K562 (cell line): ENCODE results near the gene SLC43A1. TPM values are rescaled to one million over a fixed set of nuclear protein-coding genes. Genes with fewer than 3 reads are reported as not detected.
A peak's percentile ranks its signal among the peaks of the same experiment; 100 is the strongest.

Source experiments
- CCNT2 ChIP-seq: IDR thresholded peaks from 2 replicates; pipeline ENCODE4 v1.6.1; 2011; ENCODE audit warnings: borderline replicate concordance, low read depth, mild to moderate bottlenecking, moderate library complexity, mixed read lengths, low read length; ENCODE audit not compliant: insufficient read length; ENCODE audit errors: extremely low read depth
- FOXK2 ChIP-seq, 2 experiments: fragments of 450-650 bp; IDR thresholded peaks in 1 of 2; conservative IDR thresholded peaks in 1 of 2; 2 replicates each; pipeline ENCODE4 v1.6.1; 2016; ENCODE audit warnings: low read depth in 2 of 2, mild to moderate bottlenecking in 1 of 2
- HDAC2 ChIP-seq: fragments of 450-650 bp; IDR thresholded peaks from 2 replicates; pipeline ENCODE4 v1.6.1; 2016; ENCODE audit warnings: mild to moderate bottlenecking
- KDM5B ChIP-seq: fragments of 200-600 bp; sonication (generic); IDR thresholded peaks from 2 replicates; pipeline ENCODE4 v1.6.1; 2012; ENCODE audit warnings: low read depth, mild to moderate bottlenecking, moderate library complexity, low read length, control low read depth, inconsistent platforms; ENCODE audit not compliant: insufficient replicate concordance
- NCOR1 ChIP-seq: fragments of 450-650 bp; IDR thresholded peaks from 2 replicates; pipeline ENCODE4 v1.6.1; 2016; ENCODE audit warnings: mild to moderate bottlenecking, moderate library complexity
- NELFE ChIP-seq: IDR thresholded peaks from 2 replicates; pipeline ENCODE4 v1.6.1; 2011; ENCODE audit warnings: mild to moderate bottlenecking; ENCODE audit not compliant: insufficient read depth, insufficient read length
- PHB ChIP-seq: fragments of 250-450 bp; sonication (Bioruptor Pico); IDR thresholded peaks from 2 replicates; pipeline ENCODE4 v1.5.0; 2021
- PHF8 ChIP-seq: fragments of 200-600 bp; sonication (generic); IDR thresholded peaks from 2 replicates; pipeline ENCODE4 v1.6.1; 2012; ENCODE audit warnings: mixed run types, mild to moderate bottlenecking, inconsistent platforms, low read length, moderate library complexity, borderline replicate concordance
- SAFB ChIP-seq: fragments of 200-400 bp; formaldehyde crosslinking; IDR thresholded peaks from 2 replicates; pipeline ENCODE4 v1.6.1; 2017; ENCODE audit warnings: low read depth, low read length, borderline replicate concordance
- SIN3A ChIP-seq, 2 experiments: fragments of 150-350 bp in 1 of 2; IDR thresholded peaks; 2 replicates each; pipeline ENCODE4 v1.6.1; 2011 to 2016; ENCODE audit warnings: borderline replicate concordance in 2 of 2, low read depth in 2 of 2, low read length in 2 of 2, mild to moderate bottlenecking in 2 of 2, moderate library complexity in 2 of 2; ENCODE audit not compliant: control insufficient read depth in 1 of 2
- SRF ChIP-seq, 2 experiments: fragments of 250-450, 450-650 bp in 1 of 2; sonication (Bioruptor Pico) in 1 of 2; sonication (generic) in 1 of 2; formaldehyde crosslinking; IDR thresholded peaks; 2 replicates each; pipeline versions ENCODE4 v1.5.0 to v1.5.1; 2020 to 2022; ENCODE audit warnings: mild to moderate bottlenecking in 1 of 2, missing genetic modification reagents in 1 of 2
- polyA plus RNA-seq, 8 experiments: library from polyadenylated mRNA; depleted of rRNA in 4 of 8; stranded (reverse) in 5 of 8; unstranded in 3 of 8; fragments of >200 nt; fragmentation: Nextera tagmentation in 2 of 8; fragmentation: Illumina TruSeq in 1 of 8; extraction: Ambion mirVana in 2 of 8; extraction: Trizol in 1 of 8; gene quantifications; 2 replicates each; pipeline versions ENCODE4 v1.2.1 to v1.2.3, GENCODE V29; 2011 to 2014; ENCODE audit warnings: inconsistent platforms in 1 of 8, missing spikeins in 1 of 8
- total RNA-seq, 7 experiments: library from RNA; depleted of rRNA in 6 of 7; stranded (reverse); fragments of >200 nt in 6 of 7; fragmentation: Illumina TruSeq in 2 of 7; extraction: Trizol in 2 of 7; gene quantifications; 2 replicates each; pipeline versions ENCODE4 v1.2.1 to v1.2.3, GENCODE V29; 2011 to 2021; ENCODE audit warnings: low replicate concordance in 1 of 7
- TF ChIP-seq, protein P1 (sequence below): IDR thresholded peaks from 2 replicates; pipeline ENCODE4 v1.6.1; 2014; ENCODE audit warnings: antibody characterized with exemption
- TF ChIP-seq, protein P2 (sequence below): fragments of 450-650 bp; formaldehyde crosslinking; IDR thresholded peaks from 2 replicates; pipeline ENCODE4 v1.4.0; 2020; ENCODE audit warnings: mild to moderate bottlenecking, mixed read lengths
- TF ChIP-seq, protein P3 (sequence below): fragments of 250-450 bp; sonication (Bioruptor Pico); IDR thresholded peaks from 2 replicates; pipeline ENCODE4 v1.5.0; 2021

The SLC43A1 gene
- total and polyA plus RNA-seq, 9 of the 15 experiments (the other 6 are each of a cell fraction or from before 2014, with no cell fraction given): 2.6 to 41.8 (median 24.6) TPM

DNA sequence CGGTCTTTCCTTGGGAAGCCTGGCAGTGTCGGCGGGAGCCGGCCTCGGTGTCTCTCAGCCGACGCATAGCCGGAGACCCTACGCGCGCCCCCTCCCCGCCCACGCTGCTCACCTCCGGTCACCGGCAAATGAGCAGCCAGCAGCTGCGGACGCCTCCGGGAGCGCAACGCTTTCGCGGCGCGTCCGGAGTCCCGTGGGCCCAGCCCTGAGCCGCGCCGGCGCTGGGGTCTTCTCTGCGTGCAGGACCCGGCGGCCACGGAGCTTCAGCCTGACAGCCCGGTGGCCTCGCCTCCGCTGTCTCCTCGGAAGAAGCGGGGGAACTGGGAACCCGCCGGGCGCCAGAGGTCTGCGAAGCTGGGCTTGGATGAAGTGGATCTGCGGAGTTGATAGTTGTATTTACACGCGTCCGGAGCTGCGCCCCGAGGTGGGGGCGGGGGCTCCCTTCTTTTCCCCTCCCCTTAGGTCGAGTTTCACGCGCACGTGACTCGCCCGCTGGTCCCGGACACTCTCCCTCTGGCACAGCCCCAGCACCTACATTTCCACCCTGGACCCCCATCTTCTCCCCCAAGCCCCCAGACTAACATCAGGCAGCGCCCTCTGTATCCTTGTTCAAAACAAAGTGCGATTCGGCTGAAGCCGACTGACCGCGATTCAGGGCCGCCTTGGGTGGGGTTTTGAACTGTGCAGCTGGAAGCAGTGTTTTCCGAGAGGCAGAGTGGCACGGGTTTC lies at the start of gene SLC43A1 (continued):
- TF ChIP-seq, protein P1, sequence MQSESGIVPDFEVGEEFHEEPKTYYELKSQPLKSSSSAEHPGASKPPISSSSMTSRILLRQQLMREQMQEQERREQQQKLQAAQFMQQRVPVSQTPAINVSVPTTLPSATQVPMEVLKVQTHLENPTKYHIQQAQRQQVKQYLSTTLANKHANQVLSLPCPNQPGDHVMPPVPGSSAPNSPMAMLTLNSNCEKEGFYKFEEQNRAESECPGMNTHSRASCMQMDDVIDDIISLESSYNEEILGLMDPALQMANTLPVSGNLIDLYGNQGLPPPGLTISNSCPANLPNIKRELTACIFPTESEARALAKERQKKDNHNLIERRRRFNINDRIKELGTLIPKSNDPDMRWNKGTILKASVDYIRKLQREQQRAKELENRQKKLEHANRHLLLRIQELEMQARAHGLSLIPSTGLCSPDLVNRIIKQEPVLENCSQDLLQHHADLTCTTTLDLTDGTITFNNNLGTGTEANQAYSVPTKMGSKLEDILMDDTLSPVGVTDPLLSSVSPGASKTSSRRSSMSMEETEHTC: peak; percentile 63
- TF ChIP-seq, protein P2, sequence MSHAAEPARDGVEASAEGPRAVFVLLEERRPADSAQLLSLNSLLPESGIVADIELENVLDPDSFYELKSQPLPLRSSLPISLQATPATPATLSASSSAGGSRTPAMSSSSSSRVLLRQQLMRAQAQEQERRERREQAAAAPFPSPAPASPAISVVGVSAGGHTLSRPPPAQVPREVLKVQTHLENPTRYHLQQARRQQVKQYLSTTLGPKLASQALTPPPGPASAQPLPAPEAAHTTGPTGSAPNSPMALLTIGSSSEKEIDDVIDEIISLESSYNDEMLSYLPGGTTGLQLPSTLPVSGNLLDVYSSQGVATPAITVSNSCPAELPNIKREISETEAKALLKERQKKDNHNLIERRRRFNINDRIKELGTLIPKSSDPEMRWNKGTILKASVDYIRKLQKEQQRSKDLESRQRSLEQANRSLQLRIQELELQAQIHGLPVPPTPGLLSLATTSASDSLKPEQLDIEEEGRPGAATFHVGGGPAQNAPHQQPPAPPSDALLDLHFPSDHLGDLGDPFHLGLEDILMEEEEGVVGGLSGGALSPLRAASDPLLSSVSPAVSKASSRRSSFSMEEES (CRISPR knock-in tag): peak; percentile 92
- no peak for TF ChIP-seq NCOR1
- TF ChIP-seq HDAC2: peak; percentile 63
- peak in 1 of 2 experiments; percentile 61; a peak in 2 of 4 replicates for TF ChIP-seq SIN3A (IDR thresholded peaks at IDR 0.05; ENCODE audit: borderline replicate concordance in 2 of 2, control insufficient read depth in 1 of 2, low read depth in 2 of 2, low read length in 2 of 2)
- TF ChIP-seq CCNT2: peak; percentile 47
- TF ChIP-seq, protein P3, sequence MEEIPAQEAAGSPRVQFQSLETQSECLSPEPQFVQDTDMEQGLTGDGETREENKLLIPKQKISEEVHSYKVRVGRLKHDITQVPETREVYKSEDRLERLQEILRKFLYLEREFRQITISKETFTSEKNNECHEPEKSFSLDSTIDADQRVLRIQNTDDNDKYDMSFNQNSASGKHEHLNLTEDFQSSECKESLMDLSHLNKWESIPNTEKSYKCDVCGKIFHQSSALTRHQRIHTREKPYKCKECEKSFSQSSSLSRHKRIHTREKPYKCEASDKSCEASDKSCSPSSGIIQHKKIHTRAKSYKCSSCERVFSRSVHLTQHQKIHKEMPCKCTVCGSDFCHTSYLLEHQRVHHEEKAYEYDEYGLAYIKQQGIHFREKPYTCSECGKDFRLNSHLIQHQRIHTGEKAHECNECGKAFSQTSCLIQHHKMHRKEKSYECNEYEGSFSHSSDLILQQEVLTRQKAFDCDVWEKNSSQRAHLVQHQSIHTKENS: no peak
- peak; percentile 82 for TF ChIP-seq KDM5B
- peak in 1 of 2 experiments; percentile 40; a peak in 2 of 4 replicates for TF ChIP-seq FOXK2 (conservative IDR thresholded peaks at IDR 0.05 in 1 of 2, IDR thresholded peaks at IDR 0.05 in 1 of 2; ENCODE audit: low read depth in 2 of 2)
- TF ChIP-seq SAFB: 0 out of 2 replicates have a peak, but pooled peaks have one; percentile 14
- TF ChIP-seq NELFE: no peak
- no peak for TF ChIP-seq SRF (CRISPR knock-in tag; IDR thresholded peaks at IDR 0.05)
- TF ChIP-seq PHF8: peak; percentile 52; the same call in 1 of the 2 replicates
- no peak for TF ChIP-seq PHB
